ENCODE results near the gene TBC1D22A.

TBC1D22A gene

GRCh38 chr22:47052236-47053012 lies 290.0 kb downstream of the TBC1D22A start:
- Histone ChIP-seq H3K27ac (no peak overlapping the region), H3K9me3 (ENCODE audit: severe bottlenecking) (no peaks in the 10 kb centered on the region), H3K27me3 (ENCODE audit: insufficient read depth, low read depth, severe bottlenecking) (no peaks in the 10 kb centered on the region), H3K36me3 (no peaks in the 10 kb centered on the region), H3K4me3 (ENCODE audit: low read depth, low read length) (no peak overlapping the region)
- TF ChIP-seq CTCF (IDR thresholded peaks at IDR 0.05; ENCODE audit: low read depth, low read length), result no peak
- DNase-seq, result no peak

GRCh38 chr22:47053013-47053725 lies 290.7 kb downstream of the TBC1D22A start:
- no peak for TF ChIP-seq CTCF (IDR thresholded peaks at IDR 0.05; ENCODE audit: low read depth, low read length)
- H3K36me3 ChIP-seq, result no peaks in the 10 kb centered on the region
- H3K27ac ChIP-seq, result no peak overlapping the region

GRCh38 chr22:47053726-47054141 lies 291.3 kb downstream of the TBC1D22A start:
- Histone ChIP-seq H3K27ac (no peak overlapping the region), H3K4me3 (ENCODE audit: low read depth, low read length) (no peak overlapping the region), H3K27me3 (ENCODE audit: insufficient read depth, low read depth, severe bottlenecking) (no peaks in the 10 kb centered on the region), H3K36me3 (no peaks in the 10 kb centered on the region), H3K9me3 (ENCODE audit: severe bottlenecking) (no peaks in the 10 kb centered on the region)
- no peak for DNase-seq
- TF ChIP-seq CTCF (IDR thresholded peaks at IDR 0.05; ENCODE audit: low read depth, low read length), result no peak

More at GRCh38 chr22:47053013-47053725, 290.7 kb downstream of the TBC1D22A start:
- Histone ChIP-seq H3K9me3 (ENCODE audit: severe bottlenecking) (no peaks in the 10 kb centered on the region), H3K4me3 (ENCODE audit: low read depth, low read length) (no peak overlapping the region), H3K27me3 (ENCODE audit: insufficient read depth, low read depth, severe bottlenecking) (no peaks in the 10 kb centered on the region)
- peak; percentile 20 for DNase-seq

- H3K27ac ChIP-seq, result no peak overlapping the region
- H3K9me3 ChIP-seq (ENCODE audit: severe bottlenecking), result no peaks in the 10 kb centered on the region
- TF ChIP-seq CTCF (IDR thresholded peaks at IDR 0.05; ENCODE audit: low read depth, low read length), result no peak
- no peak overlapping the region for H3K4me3 ChIP-seq (ENCODE audit: low read depth, low read length)
- H3K36me3 ChIP-seq, result no peaks in the 10 kb centered on the region
- H3K27me3 ChIP-seq (ENCODE audit: insufficient read depth, low read depth, severe bottlenecking), result no peaks in the 10 kb centered on the region
- no peak for DNase-seq
These were observed 292.0 kb downstream of the TBC1D22A start for GRCh38 chr22:47054231-47055072.

- no peaks in the 10 kb centered on the region for H3K36me3 ChIP-seq
- no peak overlapping the region for H3K4me3 ChIP-seq (ENCODE audit: low read depth, low read length)
- no peak overlapping the region for H3K27ac ChIP-seq
- no peak for TF ChIP-seq CTCF (IDR thresholded peaks at IDR 0.05; ENCODE audit: low read depth, low read length)
- DNase-seq, result no peak
- H3K27me3 ChIP-seq (ENCODE audit: insufficient read depth, low read depth, severe bottlenecking), result no peaks in the 10 kb centered on the region
- no peaks in the 10 kb centered on the region for H3K9me3 ChIP-seq (ENCODE audit: severe bottlenecking)
These were observed 292.6 kb downstream of the TBC1D22A start for GRCh38 chr22:47055073-47055355.
